ENCODE results near the gene MDFIC.

MDFIC gene

DNA sequence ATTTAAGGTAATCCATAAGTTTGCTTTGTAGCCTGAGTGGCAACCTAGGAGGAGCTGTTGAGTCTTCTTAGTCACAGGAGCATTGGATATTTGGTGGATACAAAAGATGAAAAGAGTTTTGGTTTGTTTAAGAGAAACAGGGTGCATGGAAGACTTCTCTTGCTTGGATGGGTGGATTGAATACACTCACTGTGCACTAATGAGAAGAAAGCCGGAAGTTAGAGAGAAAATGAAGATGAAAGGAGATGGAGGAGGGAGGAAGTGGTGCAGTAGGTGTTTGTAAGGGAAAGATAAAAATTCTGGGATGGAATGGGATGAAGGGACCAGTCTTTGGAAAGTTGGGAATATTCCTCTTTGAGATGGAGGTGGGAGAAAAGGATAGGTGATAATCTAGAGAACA is 7.7 kb downstream of the MDFIC start:
- DNase-seq, result no peak

DNA sequence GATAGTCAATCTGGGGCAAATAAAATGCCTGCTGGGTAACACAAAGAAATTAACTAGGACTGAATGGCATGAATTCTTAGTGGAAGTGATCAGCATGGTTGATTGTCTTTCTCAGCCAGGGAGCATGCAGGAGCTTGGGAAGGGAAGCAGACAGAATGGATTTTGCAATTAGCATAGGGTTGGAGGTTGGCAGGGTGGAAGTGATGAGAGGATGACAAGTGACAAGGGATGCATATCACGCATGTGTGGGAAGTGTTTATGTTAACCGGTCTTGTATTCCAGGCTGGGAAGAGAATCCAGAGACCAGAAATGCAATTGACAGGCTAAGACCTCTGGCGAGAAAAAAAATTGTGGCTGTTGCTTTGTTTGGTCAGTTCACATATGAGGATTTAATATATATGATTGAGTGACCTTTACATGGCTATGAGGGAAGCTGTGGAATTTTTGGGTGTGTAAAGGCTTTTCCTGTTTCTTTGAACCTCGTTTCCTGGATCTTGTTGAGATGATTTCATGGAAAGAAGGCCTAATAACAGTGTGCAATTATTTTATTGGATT is 8.3 kb downstream of the MDFIC start:
- no peak for DNase-seq

- DNase-seq, result no peak
Observed at GRCh38 chr7:114930829-114931655, 9.1 kb downstream of the MDFIC start.

- peak; percentile 43 for DNase-seq
Observed at GRCh38 chr7:114931656-114932011, 9.7 kb downstream of the MDFIC start.

DNA sequence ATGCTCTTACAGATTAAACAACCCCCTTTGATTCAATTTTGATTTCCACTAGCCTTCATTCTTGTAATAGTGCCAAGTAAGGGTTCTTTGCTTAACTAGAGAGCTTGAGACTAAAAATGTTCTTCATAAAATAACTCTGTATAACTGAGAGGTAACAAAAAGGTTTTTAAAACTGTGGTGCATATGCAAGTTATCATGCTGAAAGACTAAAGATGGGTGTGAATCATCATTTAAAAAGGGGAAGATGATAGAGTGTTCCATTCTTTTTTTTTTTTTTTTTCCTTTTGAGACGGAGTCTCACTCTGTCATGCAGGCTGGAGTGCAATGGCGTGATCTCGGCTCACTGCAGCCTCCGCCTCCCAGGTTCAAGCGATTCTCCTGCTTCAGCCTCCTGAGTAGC is 11.1 kb downstream of the MDFIC start:
- DNase-seq, result no peak

DNA sequence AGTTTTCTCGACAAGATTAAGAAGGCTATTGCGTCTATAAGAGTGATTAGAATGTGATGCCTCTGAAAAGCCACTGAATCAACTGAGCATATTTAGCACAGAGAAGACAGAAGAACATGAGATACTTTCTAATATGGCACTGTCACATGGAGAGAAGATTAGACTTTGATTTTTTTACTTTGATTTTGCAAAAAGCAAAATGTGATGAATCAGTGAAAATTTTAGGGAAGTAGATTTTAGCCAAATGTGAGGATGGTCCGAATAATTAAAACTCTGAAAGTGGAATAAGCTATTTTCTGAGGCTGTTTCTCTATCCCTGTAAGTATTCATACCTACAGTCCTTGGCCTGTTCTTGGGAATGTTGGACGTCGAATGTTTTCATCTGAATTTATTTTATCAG is 11.8 kb downstream of the MDFIC start:
- DNase-seq, result no peak

DNA sequence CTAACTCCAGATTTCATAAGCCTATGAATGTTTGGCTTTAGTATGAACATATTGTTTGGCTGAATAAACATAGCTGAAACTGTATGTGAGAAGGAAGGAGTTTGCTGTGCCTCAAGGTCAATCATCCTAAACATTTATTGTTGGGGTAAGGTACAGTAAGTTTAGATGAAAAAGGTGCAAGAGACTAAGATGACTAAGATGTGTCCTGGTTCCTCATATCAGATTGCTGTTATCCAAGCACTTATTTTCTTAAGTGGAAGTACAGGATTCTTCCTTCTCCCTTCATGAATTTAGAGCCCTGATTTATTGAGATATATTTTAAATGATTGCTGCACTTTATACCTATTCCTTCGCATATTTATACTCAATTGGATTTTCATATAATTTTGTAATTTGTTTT is 12.2 kb downstream of the MDFIC start:
- no peak for DNase-seq

DNA sequence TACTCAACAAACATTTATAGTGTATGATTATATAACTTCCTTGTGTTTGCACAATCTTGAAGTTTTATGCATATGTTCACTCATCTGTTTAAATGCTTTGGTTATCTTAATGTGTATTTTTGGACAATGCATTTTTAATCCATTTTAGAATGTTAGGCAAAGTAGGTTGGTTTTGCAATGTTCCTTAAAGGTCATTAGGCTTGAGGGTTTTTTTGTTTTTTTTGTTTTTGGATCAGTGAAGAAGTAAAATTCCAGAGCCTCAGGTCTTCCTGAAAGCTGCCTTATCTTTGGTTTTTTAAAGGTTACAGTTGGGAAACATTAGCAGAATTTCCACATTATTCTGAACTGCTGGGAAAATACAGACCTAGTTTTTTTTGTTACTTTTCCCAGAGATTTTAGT is 12.8 kb downstream of the MDFIC start:
- no peak for DNase-seq

- no peak for DNase-seq
Observed at GRCh38 chr7:114936471-114936870, 14.6 kb downstream of the MDFIC start.

DNA sequence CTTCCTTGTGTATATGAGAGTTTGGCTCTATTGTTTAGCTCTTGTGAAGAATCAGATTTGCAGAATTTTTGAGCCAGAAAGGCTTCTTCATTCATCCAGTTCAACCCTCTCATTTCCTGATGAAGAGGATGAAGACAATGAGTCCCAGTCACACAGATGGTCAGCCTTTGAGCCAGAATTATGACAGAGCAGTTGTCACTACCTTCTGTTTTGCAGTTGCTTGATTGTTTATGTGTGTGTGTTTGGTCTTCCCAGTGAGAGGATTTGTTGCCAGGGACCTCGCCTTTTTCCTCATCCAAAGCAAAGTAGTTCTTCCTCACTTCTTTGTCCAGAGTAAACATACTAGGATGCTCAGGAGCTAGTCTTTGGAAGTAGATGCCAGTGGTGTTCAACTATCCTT is 15.6 kb downstream of the MDFIC start:
- DNase-seq, result no peak

GRCh38 chr7:114938785-114939184 is 16.9 kb downstream of the MDFIC start:
- no peak for DNase-seq

DNA sequence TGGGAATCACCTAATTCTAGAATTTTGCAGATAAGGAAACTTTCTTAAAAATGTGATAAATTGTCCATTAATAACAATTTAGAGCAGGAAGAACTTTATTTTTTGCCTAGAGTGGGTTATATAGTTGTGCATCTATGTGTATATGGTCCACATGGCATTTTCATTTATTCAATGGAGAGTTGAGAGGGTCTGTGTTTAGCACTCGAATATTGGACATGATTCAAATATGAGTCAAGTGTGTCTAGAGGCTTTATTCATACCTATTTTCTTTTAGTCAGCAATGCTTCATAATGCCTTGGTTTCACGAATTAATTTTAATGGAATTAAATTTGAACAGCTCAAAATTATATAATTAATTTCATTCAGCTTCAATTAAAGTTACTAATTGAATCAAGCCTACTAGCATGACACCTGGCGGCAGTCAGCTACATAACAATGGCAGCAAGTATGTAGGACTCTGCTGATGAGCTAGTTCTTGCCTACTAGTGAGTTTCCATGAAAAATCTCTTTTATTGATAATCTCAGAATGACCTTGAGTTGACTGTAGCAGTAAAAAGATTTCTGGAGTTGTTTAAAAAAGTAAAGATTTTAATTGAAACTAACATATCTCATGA is 17.7 kb downstream of the MDFIC start:
- DNase-seq, result no peak

GRCh38 chr7:114940220-114940619 is 18.3 kb downstream of the MDFIC start:
- no peak for DNase-seq

GRCh38 chr7:114941692-114942091 is 19.8 kb downstream of the MDFIC start:
- DNase-seq, result no peak

- no peak for DNase-seq
Observed at GRCh38 chr7:114942446-114943175, 20.7 kb downstream of the MDFIC start.

GRCh38 chr7:114943530-114943929 is 21.6 kb downstream of the MDFIC start:
- DNase-seq, result no peak

DNA sequence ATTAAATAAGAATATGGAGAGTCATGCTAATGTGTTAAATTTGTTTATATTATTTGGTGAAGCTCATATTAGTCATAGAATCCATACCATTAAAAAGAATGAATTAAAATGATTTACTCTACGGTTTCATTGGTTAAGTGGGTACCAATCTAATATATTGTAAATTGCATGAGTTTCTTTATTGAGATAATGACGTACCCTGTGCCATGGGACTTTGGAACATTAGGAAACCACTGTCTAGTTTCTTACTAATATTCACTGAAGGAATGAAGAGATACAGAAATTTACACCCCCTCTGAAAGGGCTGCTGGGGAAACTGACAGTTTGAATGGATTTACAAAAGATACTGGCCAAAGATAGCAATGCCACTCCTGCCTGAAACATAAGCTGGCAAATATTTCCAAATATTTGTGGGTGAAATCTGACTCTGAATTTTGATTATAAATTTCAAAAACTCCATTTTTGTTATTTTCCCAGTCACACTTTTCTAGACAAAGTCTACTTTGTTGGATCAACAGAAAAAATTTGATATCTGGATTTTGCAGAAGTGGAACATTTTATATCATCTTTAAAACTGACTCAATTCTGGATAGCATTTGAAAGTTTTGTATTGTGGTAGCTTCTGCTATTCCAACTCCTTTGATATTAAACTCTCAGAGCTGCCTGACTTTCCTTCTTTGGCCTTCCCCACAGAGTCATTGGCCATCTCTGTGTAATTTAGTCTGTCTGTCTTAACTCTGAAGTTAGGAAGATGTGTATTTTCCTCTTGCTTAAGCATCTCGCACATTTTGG is 22.3 kb downstream of the MDFIC start:
- no peak for DNase-seq

DNA sequence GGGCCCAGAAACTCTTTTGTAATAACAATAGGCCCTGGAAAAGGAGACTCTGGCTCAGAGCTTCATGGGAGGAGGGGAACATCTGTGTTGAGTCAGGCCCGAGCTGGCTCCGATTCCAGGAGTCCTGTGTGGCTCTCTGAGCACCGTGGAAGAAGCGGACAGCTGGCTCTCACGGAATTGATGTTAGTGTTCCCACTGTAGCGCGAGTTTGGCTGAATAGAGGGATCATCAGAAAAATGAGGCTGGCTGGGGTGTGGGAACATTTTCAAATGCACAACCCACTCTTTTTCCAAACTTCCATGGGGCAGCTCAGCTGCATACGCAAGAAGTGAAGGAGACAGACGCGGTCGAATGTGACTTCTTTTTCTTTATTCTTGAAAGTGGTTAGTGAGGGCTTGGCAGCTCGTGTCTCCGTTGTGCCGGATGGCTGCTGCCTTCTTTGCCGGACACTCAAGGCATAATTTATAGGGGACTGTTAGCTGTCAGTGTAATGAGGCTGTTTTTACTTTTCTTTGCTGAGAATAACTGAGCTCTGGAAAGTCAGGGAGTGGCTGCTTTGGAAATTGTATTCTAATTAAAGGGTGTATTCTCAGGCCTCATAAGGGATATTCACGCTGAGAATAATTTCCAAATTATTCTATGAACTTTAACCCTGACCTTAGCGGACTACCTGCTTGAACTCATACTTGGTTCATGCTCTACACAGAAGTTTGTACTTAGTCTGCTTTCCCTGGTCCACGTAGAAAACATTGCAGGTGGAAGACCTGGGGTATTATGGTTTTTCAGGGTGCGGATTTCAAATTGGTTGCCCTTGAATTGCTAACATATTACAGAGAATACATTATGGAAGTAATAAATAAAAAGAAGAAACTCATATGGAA is 23.1 kb downstream of the MDFIC start:
- DNase-seq, result no peak

GRCh38 chr7:114949231-114949630 is 27.3 kb downstream of the MDFIC start:
- no peak for DNase-seq

- DNase-seq, result no peak
Observed at GRCh38 chr7:114952296-114952695, 30.4 kb downstream of the MDFIC start.

- no peak for DNase-seq
Observed at GRCh38 chr7:114953724-114954123, 31.8 kb downstream of the MDFIC start.

DNA sequence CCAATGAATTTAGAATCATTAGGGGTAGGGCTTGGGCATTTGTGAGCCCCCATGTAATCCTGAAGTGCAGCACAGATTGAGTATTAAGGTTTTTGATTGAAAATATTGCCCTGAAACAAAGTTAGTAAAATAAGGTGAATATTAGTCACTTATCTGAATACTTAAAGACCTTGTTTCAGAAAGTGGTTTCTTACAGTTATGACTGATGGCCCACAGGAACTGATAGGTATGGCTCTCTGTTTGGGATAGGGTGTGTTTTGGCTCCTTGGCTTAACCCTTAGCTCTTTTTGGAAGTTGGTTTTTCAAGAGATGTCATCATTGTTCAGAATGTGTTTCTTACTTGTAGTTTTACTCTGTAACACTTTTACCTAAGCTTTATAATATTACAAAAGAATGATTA is 34.8 kb downstream of the MDFIC start:
- no peak for DNase-seq

Measured in activated naive CD4-positive, alpha-beta T cell treated with anti-CD3 and anti-CD28 coated beads, Interleukin-2, amount 50 U/mL, for 16 hours (primary cell).